Measurements from ENCODE around the gene NR3C1. TPM values are rescaled to one million over a fixed set of nuclear protein-coding genes. Genes with fewer than 3 reads are reported as not detected.
"Not testable (repeated sequence)": the region's sequence is repeated elsewhere in the genome, so short reads cannot be mapped to it uniquely, and the experiment has no call there.

The NR3C1 gene
- total RNA-seq, 1 donor from 2014 or later, result 44.6 TPM

DNA sequence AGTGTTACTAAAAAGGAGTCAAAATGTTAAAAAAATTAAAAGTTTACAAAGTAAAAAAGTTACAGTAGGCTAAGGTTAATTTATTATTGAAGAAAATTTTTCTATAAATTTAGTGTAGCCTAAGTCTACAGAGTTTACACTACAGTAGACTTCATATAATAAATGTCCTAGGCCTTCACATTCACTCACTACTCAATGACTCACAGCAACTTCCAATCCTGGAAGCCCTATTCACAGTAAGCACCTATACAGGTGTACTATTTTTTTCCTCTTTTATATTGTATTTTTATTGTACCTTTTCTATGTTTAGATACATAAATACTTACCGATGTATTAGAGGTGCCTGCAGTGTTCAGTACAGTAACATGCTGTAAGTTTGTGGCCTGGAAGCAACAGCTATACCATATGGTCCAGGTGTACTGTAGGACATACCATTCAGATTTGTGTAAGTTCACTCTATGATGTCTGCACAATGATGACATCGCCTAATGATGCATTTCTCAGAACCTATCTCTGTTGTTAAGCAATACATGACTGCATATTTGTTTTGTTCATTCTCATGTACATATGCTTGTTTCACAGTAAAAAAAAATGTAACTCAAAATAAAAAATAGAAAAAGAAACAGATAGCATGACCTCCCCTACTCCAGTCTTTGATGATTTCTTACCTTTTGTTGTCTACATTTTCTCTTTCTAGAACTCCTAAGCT lies 64.7 kb downstream of the NR3C1 start:
- H3K4me1 Mint-ChIP-seq (ENCODE audit: low read depth), result peaks cover 43% of the 10 kb centered on the region
- TF ChIP-seq, protein P1, sequence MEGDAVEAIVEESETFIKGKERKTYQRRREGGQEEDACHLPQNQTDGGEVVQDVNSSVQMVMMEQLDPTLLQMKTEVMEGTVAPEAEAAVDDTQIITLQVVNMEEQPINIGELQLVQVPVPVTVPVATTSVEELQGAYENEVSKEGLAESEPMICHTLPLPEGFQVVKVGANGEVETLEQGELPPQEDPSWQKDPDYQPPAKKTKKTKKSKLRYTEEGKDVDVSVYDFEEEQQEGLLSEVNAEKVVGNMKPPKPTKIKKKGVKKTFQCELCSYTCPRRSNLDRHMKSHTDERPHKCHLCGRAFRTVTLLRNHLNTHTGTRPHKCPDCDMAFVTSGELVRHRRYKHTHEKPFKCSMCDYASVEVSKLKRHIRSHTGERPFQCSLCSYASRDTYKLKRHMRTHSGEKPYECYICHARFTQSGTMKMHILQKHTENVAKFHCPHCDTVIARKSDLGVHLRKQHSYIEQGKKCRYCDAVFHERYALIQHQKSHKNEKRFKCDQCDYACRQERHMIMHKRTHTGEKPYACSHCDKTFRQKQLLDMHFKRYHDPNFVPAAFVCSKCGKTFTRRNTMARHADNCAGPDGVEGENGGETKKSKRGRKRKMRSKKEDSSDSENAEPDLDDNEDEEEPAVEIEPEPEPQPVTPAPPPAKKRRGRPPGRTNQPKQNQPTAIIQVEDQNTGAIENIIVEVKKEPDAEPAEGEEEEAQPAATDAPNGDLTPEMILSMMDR (IDR thresholded peaks at IDR 0.05), result no peak
- peak overlapping the region; percentile 24 for H3K27ac Mint-ChIP-seq (ENCODE audit: unreplicated experiment)
- H3K9me3 Mint-ChIP-seq (ENCODE audit: low read depth), result no peaks in the 10 kb centered on the region
- H3K36me3 Mint-ChIP-seq (ENCODE audit: low read depth), result no peaks in the 10 kb centered on the region
- H3K4me3 Mint-ChIP-seq (ENCODE audit: unreplicated experiment), result no peak overlapping the region
- no peaks in the 10 kb centered on the region for H3K27me3 Mint-ChIP-seq (ENCODE audit: low read depth)
- no peak for DNase-seq (ENCODE audit: low spot score)

DNA sequence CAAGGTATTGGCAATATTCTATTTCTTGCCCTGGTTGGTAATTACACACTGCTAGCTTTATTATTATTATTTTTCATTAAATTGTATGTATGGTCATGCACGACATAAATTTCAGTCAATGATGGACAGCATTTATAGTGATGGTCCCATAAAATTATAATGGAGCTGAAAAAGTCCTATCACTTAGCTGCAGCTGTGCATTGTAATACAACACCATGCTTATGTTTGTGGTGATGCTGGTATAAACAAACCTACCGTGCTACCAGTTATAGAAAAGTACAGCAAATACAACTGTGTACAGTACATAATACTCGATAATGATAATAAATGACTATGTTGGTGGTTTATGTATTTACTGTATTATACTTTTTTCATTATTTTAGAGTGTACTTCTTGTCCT lies 65.5 kb downstream of the NR3C1 start:
- Mint-ChIP-seq H3K27me3 (ENCODE audit: low read depth) (no peaks in the 10 kb centered on the region), H3K4me1 (ENCODE audit: low read depth) (peaks cover 45% of the 10 kb centered on the region), H3K36me3 (ENCODE audit: low read depth) (no peaks in the 10 kb centered on the region), H3K27ac (ENCODE audit: unreplicated experiment) (no peak overlapping the region), H3K9me3 (ENCODE audit: low read depth) (no peaks in the 10 kb centered on the region), H3K4me3 (ENCODE audit: unreplicated experiment) (no peak overlapping the region)
- TF ChIP-seq, protein P1 (IDR thresholded peaks at IDR 0.05), result no peak
- no peak for DNase-seq (ENCODE audit: low spot score)

DNA sequence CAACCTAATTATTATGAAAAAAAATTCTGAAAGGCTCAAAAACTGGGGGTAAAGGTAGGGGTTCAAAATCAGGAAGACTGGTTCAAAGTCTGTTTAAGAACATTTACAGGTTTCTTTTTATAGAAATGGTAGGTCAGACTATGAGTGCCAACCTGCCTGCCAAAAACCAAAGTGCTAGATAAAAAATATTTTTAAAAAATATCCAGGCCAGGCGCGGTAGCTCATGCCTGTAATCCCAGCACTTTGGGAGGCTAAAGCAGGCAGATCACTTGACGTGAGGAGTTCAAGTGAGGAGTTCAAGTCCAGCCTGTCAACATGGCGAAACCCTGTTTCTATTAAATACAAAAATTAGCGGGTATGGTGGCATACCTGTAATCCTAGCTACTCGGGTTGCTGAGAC lies 67.0 kb downstream of the NR3C1 start:
- Mint-ChIP-seq H3K36me3 (ENCODE audit: low read depth) (no peaks in the 10 kb centered on the region), H3K9me3 (ENCODE audit: low read depth) (no peaks in the 10 kb centered on the region), H3K27me3 (ENCODE audit: low read depth) (no peaks in the 10 kb centered on the region), H3K27ac (ENCODE audit: unreplicated experiment) (no peak overlapping the region), H3K4me3 (ENCODE audit: unreplicated experiment) (no peak overlapping the region), H3K4me1 (ENCODE audit: low read depth) (peaks cover 42% of the 10 kb centered on the region)
- TF ChIP-seq, protein P1 (IDR thresholded peaks at IDR 0.05), result no peak
- DNase-seq (ENCODE audit: low spot score), result no peak

DNA sequence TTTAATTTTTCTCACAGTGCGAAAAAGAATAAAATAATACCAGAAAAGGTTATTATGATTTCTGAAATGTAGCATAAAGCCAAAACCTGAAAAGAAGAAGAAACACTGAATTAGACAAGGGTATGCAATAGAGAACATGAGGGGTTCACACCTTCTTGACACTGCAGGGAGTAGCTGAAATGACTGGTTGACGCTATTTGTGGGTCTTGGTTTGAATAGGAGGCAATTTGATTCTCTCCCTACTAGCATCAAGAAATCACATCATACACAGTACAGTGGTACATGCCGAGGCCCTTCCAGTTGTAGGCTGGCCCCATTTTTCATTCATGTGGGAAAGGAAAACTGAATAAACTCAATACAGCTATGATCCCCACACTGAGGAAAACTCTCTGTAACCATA lies 68.6 kb downstream of the NR3C1 start:
- DNase-seq (ENCODE audit: low spot score), result no peak
- H3K9me3 Mint-ChIP-seq (ENCODE audit: low read depth), result no peaks in the 10 kb centered on the region
- H3K4me3 Mint-ChIP-seq (ENCODE audit: unreplicated experiment), result no peak overlapping the region
- TF ChIP-seq, protein P1 (IDR thresholded peaks at IDR 0.05), result no peak
- H3K27me3 Mint-ChIP-seq (ENCODE audit: low read depth), result no peaks in the 10 kb centered on the region
- peaks cover 39% of the 10 kb centered on the region for H3K4me1 Mint-ChIP-seq (ENCODE audit: low read depth)
- H3K27ac Mint-ChIP-seq (ENCODE audit: unreplicated experiment), result peak overlapping the region; percentile 89
- H3K36me3 Mint-ChIP-seq (ENCODE audit: low read depth), result no peaks in the 10 kb centered on the region

DNA sequence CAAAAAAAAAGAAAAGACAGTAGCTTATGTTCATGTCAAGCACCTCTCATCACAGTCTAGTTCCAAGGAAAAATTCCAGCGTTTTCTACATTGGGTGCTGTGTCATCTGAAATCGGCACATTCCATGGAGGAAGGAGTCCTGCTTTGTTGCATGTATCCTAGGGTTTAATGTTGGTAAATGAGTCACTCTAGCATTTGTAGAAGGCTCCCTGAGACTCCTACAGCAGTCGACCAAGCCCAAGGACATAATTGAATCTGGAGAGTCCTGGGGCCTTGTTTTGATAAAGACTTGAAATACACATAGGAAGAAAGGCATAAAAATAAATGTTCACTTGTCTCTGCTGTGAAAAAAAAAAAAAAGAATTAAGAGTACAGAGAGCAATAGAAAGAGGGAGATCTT lies 69.1 kb downstream of the NR3C1 start:
- peaks cover 36% of the 10 kb centered on the region for H3K4me1 Mint-ChIP-seq (ENCODE audit: low read depth)
- DNase-seq (ENCODE audit: low spot score); H3K4me3 Mint-ChIP-seq (ENCODE audit: unreplicated experiment); H3K27me3 Mint-ChIP-seq (ENCODE audit: low read depth); H3K9me3 Mint-ChIP-seq (ENCODE audit: low read depth); H3K36me3 Mint-ChIP-seq (ENCODE audit: low read depth): not testable (repeated sequence)
- H3K27ac Mint-ChIP-seq (ENCODE audit: unreplicated experiment), result peak overlapping the region; percentile 89

DNA sequence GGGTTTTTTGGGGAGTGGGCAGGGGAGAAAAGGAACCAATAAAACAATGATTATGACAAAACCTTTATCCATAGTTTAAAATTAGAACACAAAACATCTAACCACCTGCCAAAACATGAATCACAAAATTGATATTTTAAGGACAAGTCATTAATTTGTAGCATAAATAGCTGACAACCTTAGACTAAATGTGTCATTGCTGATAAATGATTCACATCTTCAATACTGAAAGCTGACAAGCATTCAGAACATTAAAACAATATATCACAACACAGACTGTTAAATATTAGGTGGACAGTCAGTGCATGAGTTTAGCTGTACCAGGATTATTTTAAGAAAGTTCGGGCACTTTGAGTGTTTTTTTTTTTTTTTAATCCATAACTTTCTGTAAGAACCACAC lies 71.5 kb downstream of the NR3C1 start:
- no peak overlapping the region for H3K4me3 Mint-ChIP-seq (ENCODE audit: unreplicated experiment)
- TF ChIP-seq, protein P1 (IDR thresholded peaks at IDR 0.05), result no peak
- peak overlapping the region; percentile 45 for H3K27ac Mint-ChIP-seq (ENCODE audit: unreplicated experiment)
- H3K27me3 Mint-ChIP-seq (ENCODE audit: low read depth), result no peaks in the 10 kb centered on the region
- H3K4me1 Mint-ChIP-seq (ENCODE audit: low read depth), result peaks cover 35% of the 10 kb centered on the region
- H3K9me3 Mint-ChIP-seq (ENCODE audit: low read depth), result no peaks in the 10 kb centered on the region
- no peaks in the 10 kb centered on the region for H3K36me3 Mint-ChIP-seq (ENCODE audit: low read depth)
- no peak for DNase-seq (ENCODE audit: low spot score)

Measured in chondrocyte (in vitro differentiated cells).